Breast epithelium (tissue), 4 donors: ENCODE data around the gene HRH2. TPM values are rescaled to one million over a fixed set of nuclear protein-coding genes. Genes with fewer than 3 reads are reported as not detected.
A peak's percentile ranks its signal among the peaks of the same experiment; 100 is the strongest.

ENCODE experiments used
- DNase-seq, 2 donors: peaks; one replicate each; pipeline ENCODE4 v3.0.0-alpha.2; 2019; ENCODE audit warnings: low spot score in 2 of 2
- H3K27ac ChIP-seq, 2 donors: fragments of 200-600 bp; sonication (generic) in 1 of 2; one replicate each; pipeline ENCODE4 v1.5.1; 2016 to 2019; ENCODE audit warnings: mild to moderate bottlenecking in 1 of 2
- H3K27me3 ChIP-seq, 2 donors: fragments of 200-600 bp; sonication (generic) in 1 of 2; one replicate each; pipeline versions ENCODE4 v1.5.1 to v1.6.0; 2017 to 2019; ENCODE audit warnings: control low read depth in 1 of 2, mild to moderate bottlenecking in 1 of 2
- H3K36me3 ChIP-seq: fragments of 200-600 bp; one replicate; pipeline ENCODE4 v1.5.1; 2019
- H3K4me1 ChIP-seq, 2 donors: fragments of 200-600 bp; sonication (generic); one replicate each; pipeline ENCODE4 v1.5.1; 2016 to 2019; ENCODE audit warnings: control low read depth in 1 of 2
- H3K4me3 ChIP-seq, 3 donors: fragments of 200-600 bp; sonication (generic); 1 replicate in 2 of 3; 2 replicates in 1 of 3; pipeline ENCODE4 v1.5.1; 2016 to 2019; ENCODE audit warnings: mild to moderate bottlenecking in 3 of 3, moderate library complexity in 2 of 3
- H3K9me3 ChIP-seq, 2 donors: fragments of 200-600 bp; sonication (generic) in 1 of 2; one replicate each; pipeline ENCODE4 v1.5.1; 2016 to 2019; ENCODE audit warnings: control low read depth in 1 of 2
- POLR2A ChIP-seq: fragments of 450-650 bp; IDR thresholded peaks from one replicate; pipeline ENCODE4 v1.6.1; 2016; ENCODE audit warnings: antibody characterized with exemption, mild to moderate bottlenecking, moderate library complexity
- POLR2AphosphoS5 ChIP-seq, 3 donors: sonication (generic); formaldehyde crosslinking; IDR thresholded peaks; one replicate each; pipeline ENCODE4 v1.6.1; 2017; ENCODE audit warnings: antibody characterized with exemption in 3 of 3
- intact Hi-C: fragments of 100-400 bp; cut with DNase I; formaldehyde crosslinking; loops from one replicate; pipeline ENCODE4 v1.15.1; 2023; ENCODE audit warnings: low total_unique reads
- total RNA-seq, 3 donors: library from RNA; depleted of rRNA; stranded (reverse); fragments of >200 nt; gene quantifications; one replicate each; pipeline ENCODE4 v1.1.0, GENCODE V29; 2016
- TF ChIP-seq, protein P1 (sequence below), 3 donors: fragments of 450-650 bp; IDR thresholded peaks; one replicate each; pipeline ENCODE4 v1.5.1; 2016 to 2017; ENCODE audit warnings: antibody characterized with exemption in 3 of 3, mild to moderate bottlenecking in 3 of 3, moderate library complexity in 3 of 3

The HRH2 gene
- total RNA-seq, 3 donors from 2014 or later, result 0.73 to 5.0 (median 2.0) TPM

DNA sequence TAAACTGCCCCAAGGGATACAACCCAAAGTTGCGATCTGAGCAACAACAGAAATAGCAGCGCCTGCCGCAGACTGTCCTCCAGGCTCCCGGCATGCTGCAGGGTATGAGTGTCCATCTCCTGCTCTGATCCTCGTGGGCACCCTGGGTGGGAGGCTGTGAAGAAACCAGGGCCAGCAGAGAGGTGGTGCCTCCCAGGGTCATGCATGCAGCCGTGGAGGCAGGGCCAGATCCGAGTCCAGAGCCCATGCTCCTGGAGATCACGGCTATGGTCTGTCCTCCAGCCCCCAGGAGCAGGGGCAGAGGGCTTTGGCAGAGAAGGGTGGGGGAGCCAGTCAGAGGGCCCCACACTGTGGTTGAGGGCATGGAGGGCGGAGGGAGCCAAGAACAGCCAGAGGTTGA, 29.0 kb downstream of the HRH2 start:
- DNase-seq, result no peak
- H3K27ac ChIP-seq, result no peak overlapping the region
- no peak for TF ChIP-seq POLR2AphosphoS5 (IDR thresholded peaks at IDR 0.05)
- TF ChIP-seq POLR2A, result no peak
- TF ChIP-seq, protein P1, sequence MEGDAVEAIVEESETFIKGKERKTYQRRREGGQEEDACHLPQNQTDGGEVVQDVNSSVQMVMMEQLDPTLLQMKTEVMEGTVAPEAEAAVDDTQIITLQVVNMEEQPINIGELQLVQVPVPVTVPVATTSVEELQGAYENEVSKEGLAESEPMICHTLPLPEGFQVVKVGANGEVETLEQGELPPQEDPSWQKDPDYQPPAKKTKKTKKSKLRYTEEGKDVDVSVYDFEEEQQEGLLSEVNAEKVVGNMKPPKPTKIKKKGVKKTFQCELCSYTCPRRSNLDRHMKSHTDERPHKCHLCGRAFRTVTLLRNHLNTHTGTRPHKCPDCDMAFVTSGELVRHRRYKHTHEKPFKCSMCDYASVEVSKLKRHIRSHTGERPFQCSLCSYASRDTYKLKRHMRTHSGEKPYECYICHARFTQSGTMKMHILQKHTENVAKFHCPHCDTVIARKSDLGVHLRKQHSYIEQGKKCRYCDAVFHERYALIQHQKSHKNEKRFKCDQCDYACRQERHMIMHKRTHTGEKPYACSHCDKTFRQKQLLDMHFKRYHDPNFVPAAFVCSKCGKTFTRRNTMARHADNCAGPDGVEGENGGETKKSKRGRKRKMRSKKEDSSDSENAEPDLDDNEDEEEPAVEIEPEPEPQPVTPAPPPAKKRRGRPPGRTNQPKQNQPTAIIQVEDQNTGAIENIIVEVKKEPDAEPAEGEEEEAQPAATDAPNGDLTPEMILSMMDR (IDR thresholded peaks at IDR 0.05), result no peak
- H3K27me3 ChIP-seq, result peaks cover 0 to 21% of the 10 kb centered on the region in 2 donors
- H3K4me3 ChIP-seq, result no peak overlapping the region
- H3K36me3 ChIP-seq, result no peaks in the 10 kb centered on the region
- H3K9me3 ChIP-seq, result no peaks in the 10 kb centered on the region
- intact Hi-C loops, result no loop called here
- H3K4me1 ChIP-seq, result no peaks in the 10 kb centered on the region

DNA sequence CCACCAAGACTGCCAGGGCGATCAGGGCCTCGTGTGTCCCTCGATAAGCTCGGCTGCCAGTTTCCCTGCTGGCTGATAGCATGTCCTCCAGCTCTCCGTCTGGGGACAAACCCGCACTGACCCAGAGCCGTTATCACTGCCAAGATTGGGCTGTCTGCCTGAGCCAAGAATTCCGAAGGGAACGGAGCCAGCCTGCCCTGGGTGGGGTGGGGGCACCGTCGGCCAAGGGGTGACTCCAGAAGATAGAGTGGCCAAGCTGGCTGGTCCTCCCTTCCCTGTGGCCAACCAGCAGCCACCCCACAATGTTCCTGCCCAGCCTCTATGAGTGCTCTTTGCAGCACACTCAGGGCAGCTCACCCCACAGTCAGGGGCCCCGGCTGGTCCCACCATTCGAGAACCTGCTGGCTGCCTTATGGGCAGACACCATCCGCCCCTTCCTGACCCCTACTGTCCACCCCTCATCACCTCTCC, 29.4 kb downstream of the HRH2 start:
- peak overlapping the region in 1 of 2 donors; percentile 55 for H3K27ac ChIP-seq
- DNase-seq, result no peak
- H3K4me3 ChIP-seq, result no peak overlapping the region
- intact Hi-C loops, result no loop called here
- H3K9me3 ChIP-seq, result no peaks in the 10 kb centered on the region
- peaks cover 0 to 20% of the 10 kb centered on the region in 2 donors for H3K27me3 ChIP-seq
- H3K4me1 ChIP-seq, result no peaks in the 10 kb centered on the region
- no peaks in the 10 kb centered on the region for H3K36me3 ChIP-seq
- TF ChIP-seq POLR2AphosphoS5 (IDR thresholded peaks at IDR 0.05), result no peak
- no peak for TF ChIP-seq POLR2A
- TF ChIP-seq, protein P1 (IDR thresholded peaks at IDR 0.05), result no peak

DNA sequence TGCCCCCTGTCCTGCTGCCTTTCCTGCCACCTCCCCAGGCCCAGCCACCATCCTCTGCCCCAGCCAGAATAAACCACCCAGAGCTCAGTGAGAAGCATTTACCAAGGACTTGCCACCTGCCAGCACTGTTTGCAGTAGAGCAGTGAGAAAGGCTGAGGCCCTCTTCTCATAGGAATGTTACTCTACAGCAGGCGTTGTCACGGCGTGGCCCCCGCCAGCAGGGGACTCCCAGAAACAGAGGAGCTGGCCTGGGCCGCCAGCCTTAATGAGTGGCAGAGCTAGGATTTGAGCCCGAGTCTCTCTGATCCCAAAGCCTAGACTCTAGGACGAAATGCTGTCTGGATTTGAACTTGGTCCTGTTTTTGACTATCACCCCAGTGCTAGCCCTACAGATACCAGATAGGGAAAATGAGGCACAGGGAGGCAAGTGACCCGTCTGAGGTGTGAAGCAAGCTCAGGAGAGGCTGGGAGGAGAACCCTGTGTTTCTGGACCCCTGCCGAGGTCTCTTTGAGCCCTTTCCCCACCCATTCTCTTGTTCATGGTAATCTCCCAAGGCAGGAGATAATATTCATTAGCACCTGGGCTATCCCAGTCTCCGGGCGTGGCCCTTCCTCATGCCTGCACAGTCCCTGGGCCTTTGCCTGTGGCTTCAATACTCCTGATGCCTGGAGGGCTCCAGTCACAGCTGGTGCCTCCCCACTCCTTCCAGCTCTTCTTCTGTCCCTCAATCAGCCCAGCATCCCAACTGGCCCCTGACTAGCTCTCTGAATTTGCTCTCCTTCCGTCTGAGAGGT, 30.7 kb downstream of the HRH2 start:
- H3K27me3 ChIP-seq, result peaks cover 0 to 23% of the 10 kb centered on the region in 2 donors
- H3K4me1 ChIP-seq, result no peaks in the 10 kb centered on the region
- TF ChIP-seq POLR2A (no peak), POLR2AphosphoS5 (IDR thresholded peaks at IDR 0.05) (no peak)
- TF ChIP-seq, protein P1 (IDR thresholded peaks at IDR 0.05), result no peak
- intact Hi-C loops, result no loop called here
- H3K36me3 ChIP-seq, result no peaks in the 10 kb centered on the region
- H3K4me3 ChIP-seq, result no peak overlapping the region
- DNase-seq, result no peak
- peak overlapping the region in 1 of 2 donors; percentile 55 for H3K27ac ChIP-seq
- H3K9me3 ChIP-seq, result no peaks in the 10 kb centered on the region

DNA sequence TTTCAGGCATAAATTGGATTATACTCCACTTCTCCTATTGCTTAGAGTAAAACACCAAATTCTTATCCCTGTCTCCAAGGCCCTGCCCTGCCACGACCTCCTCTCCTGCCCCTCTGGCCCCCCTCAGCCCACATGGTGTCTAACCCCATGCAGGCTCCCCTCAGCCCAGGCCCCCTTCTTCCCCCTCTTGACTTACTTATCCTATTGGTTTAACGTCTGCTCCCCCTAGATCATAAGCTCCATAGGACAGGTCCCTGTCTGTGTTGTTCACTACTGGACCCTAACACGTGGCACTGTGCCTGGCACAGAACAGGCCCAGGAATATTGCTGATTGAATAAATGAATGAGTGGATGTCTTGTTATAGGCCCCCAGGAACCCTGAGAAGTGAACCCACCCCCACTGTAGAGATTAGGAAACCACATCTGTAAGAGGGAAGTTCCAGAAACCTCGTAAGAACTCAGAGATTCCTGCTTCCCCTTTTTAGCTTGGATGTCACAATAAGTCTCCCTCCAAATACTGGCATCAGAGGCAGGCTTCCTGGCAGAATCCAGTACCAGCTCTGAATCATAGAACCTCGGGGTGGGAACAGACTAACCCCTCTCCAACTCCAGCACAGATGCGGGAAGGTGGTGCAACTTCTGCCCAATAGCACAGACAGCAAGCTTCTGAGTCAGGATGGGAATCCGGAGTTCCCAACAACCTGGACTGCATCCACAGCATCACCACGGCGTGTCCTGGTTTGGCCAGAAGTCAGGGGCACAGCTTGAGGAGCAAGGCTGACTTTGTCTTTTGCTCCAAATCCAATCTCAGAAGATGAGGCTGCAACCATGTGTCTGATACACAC, 31.5 kb downstream of the HRH2 start:
- peaks cover 0 to 23% of the 10 kb centered on the region in 2 donors for H3K27me3 ChIP-seq
- no peaks in the 10 kb centered on the region for H3K36me3 ChIP-seq
- intact Hi-C loops, result no loop called here
- H3K4me3 ChIP-seq, result no peak overlapping the region
- peak overlapping the region in 1 of 2 donors; percentile 55 for H3K27ac ChIP-seq
- no peaks in the 10 kb centered on the region for H3K4me1 ChIP-seq
- DNase-seq, result no peak
- TF ChIP-seq POLR2AphosphoS5 (IDR thresholded peaks at IDR 0.05) (no peak), POLR2A (no peak)
- TF ChIP-seq, protein P1 (IDR thresholded peaks at IDR 0.05), result no peak
- no peaks in the 10 kb centered on the region for H3K9me3 ChIP-seq
